Muscle layer of duodenum (tissue), 2 donors: ENCODE results near the gene RNU1-4.
"Not testable (repeated sequence)": the region's sequence is repeated elsewhere in the genome, so short reads cannot be mapped to it uniquely, and the experiment has no call there.

Experiments used
- H3K27ac ChIP-seq: one replicate; pipeline ENCODE4 v1.7.0; 2013; ENCODE audit warnings: mild to moderate bottlenecking, low read length
- H3K27me3 ChIP-seq: one replicate; pipeline ENCODE4 v1.7.0; 2013; ENCODE audit warnings: low read depth, mild to moderate bottlenecking, control low read depth, low read length
- H3K36me3 ChIP-seq, 2 donors: one replicate each; pipeline ENCODE4 v1.7.0; 2013; ENCODE audit warnings: low read length in 2 of 2, control low read depth in 1 of 2, mild to moderate bottlenecking in 1 of 2; ENCODE audit not compliant: insufficient read depth in 2 of 2, control insufficient read depth in 1 of 2
- H3K4me1 ChIP-seq, 2 donors: one replicate each; pipeline ENCODE4 v1.7.0; 2013; ENCODE audit warnings: low read length in 2 of 2, mild to moderate bottlenecking in 2 of 2, control low read depth in 1 of 2, moderate library complexity in 1 of 2; ENCODE audit not compliant: insufficient read depth in 2 of 2, control insufficient read depth in 1 of 2
- H3K4me3 ChIP-seq, 2 donors: one replicate each; pipeline ENCODE4 v1.7.0; 2013; ENCODE audit warnings: low read length in 2 of 2, low read depth in 1 of 2, mild to moderate bottlenecking in 1 of 2
- H3K9me3 ChIP-seq, 2 donors: one replicate each; pipeline ENCODE4 v1.7.0; 2013; ENCODE audit warnings: low read length in 2 of 2, control low read depth in 1 of 2, mild to moderate bottlenecking in 1 of 2; ENCODE audit not compliant: control insufficient read depth in 1 of 2
- donor health status: healthy.

RNU1-4 gene

DNA sequence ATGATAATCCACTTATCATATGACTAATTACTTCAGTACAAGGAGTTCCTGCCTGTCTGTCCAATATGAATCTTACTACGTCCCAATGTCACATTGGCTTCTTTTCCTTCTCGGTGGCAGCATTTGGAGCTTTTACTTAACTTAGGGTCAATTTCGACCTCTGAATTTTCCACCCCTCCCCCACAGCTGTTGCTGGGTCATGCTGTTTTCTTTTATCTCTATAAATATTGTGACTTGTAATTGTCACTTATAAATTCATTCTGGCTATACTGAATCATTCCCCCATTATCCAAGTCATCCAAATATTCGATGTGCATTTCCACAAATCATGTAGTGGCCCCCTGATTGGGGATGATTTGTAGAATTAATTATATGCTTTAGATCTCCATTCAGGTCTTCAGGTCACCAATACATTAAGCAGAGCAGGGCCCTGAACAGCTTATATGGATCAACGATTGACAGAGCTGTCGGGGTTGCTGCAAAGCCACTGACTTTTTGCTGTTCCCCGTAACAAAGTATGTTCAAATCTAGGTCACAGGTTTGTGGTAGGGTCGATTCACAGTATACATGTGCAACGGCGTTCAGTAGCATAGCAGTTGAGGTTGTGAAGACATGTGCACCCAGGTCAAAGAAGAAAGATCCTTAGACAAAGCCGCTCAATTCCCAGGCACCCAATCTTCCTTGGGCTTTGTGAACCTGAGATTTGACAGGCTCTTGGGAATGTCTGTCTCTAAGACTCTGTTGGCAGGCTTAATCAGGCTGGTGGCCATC, 18.3 kb upstream of the RNU1-4 start:
- no peak overlapping the region for H3K4me3 ChIP-seq
- no peak overlapping the region for H3K27ac ChIP-seq
- H3K4me1 ChIP-seq = peaks cover 0 to 13% of the 10 kb centered on the region in 2 donors
- no peaks in the 10 kb centered on the region for H3K36me3 ChIP-seq
- no peaks in the 10 kb centered on the region for H3K9me3 ChIP-seq
- H3K27me3 ChIP-seq = no peaks in the 10 kb centered on the region

DNA sequence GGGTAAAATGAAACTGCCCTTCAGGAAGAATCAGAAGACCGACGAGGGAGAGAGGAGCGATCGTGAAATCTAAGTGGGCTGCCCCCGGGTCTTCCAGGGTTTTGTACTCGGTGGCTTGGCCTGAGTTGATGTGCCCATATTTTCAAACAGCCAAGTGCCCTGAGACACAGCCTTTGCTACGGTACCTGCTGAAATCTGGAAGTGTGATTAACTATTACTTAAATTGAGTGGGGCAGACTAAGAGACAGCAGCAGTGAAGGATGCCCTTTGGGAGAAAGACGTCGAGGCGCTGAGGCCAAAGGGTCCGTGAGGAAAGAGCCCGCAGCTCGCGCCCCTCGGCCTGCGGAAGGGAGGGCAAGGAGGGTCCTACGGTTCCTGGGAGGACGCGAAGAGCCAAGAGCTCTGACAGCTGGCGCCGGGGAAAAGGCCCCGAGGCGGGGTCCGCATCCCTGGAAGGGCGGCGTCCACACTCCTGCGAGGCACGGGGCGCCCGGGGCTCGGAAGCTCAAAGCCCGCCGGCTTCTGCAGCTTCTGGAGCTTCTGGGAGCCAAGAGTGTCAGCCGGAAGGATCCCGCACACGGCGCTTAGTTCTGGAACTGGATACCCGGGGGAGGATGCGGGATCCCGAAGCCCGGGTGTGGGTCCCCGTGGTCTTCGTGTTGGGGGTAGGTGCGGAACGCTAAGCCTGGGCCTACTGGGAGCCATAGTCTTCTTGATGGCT, 15.4 kb upstream of the RNU1-4 start:
- Histone ChIP-seq H3K4me1 (peaks cover 0 to 13% of the 10 kb centered on the region in 2 donors), H3K9me3 (no peaks in the 10 kb centered on the region), H3K27me3 (no peaks in the 10 kb centered on the region), H3K4me3 (no peak overlapping the region), H3K36me3 (no peaks in the 10 kb centered on the region), H3K27ac (no peak overlapping the region)

DNA sequence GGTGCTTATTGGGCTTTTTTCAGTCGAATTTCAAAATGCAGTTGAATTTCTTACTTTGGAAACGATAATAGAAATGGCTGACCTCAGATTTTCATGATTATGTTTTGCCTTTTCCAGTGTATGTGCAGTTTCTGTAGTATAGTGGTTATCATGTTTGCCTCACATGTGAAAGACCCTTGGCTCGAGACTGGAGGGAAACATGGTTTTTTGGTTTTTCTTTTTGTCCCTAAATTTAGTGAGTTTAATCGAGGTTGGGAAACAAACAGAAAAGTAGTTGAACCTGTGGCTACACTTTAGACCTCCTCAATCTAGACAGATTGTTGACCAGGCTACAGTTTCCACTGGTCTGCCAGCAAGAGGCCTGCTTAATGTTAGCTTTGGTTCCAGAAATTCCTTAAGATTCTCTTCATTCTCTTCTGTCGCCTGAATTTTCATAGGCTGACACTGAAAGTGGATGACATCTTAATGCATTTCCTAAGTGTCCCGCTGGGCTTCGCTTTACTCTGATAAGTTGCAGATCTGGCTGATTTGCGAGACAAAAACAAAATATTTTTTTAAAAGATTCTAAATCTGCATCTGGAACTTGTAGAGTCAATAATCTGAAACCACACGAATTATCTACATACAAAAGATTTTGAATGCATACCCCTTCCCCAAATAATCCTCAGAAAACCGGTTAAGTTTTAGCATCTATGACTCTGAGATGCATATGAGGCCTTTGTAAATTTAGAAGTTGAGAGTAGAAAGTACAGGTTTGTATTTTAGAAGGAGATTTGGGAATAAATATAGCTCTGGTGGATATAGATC, 14.7 kb upstream of the RNU1-4 start:
- H3K27ac ChIP-seq, H3K27me3 ChIP-seq, H3K36me3 ChIP-seq, H3K4me3 ChIP-seq, H3K9me3 ChIP-seq: not testable (repeated sequence)
- H3K4me1 ChIP-seq = peaks cover 0 to 13% of the 10 kb centered on the region in 2 donors

DNA sequence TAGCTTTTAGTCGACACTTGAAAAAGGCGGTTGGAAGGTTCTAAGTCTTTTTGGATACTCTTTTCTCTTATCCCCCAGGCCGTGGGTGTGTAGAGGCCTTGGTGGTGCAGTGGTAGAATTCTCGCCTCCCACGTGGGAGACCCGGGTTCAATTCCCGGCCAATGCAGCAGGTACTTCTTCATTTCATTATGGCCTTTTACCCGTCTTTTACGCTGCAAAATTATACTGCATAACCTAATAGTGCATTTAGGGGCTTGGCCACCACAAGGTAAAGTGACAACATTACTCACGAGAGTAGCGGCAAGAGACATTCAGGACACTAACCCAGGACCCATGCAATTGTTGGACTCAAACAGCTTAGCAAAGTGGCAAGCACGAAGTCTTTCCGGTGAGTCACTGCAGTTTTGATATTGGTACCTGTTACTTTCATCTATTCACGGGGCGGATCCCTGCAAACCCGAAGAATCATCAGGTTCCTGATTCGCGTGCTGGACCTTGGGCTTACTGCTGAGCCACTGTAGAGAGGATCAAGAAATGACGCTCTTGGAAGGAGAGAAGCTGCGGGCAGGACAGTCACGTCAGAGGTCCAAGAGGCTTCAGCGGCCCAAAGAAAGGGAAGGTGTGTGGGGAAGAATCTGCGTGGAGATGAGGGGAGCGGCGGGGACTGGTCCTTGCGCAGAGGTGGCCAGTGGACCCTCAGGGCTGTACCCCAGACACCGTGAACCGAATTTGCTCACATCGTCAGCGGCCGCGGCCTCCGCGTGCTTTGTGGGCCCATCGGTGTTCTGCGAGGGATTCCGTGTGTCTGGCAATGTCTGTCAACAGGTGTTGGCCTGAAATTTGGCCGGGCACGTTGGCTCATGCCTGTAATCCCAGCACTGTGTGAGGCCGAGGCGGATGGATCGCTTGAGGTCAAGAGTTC, 12.9 kb upstream of the RNU1-4 start:
- H3K9me3 ChIP-seq = no peaks in the 10 kb centered on the region
- no peaks in the 10 kb centered on the region for H3K27me3 ChIP-seq
- no peaks in the 10 kb centered on the region for H3K36me3 ChIP-seq
- peaks cover 0 to 13% of the 10 kb centered on the region in 2 donors for H3K4me1 ChIP-seq
- no peak overlapping the region for H3K27ac ChIP-seq
- no peak overlapping the region for H3K4me3 ChIP-seq

DNA sequence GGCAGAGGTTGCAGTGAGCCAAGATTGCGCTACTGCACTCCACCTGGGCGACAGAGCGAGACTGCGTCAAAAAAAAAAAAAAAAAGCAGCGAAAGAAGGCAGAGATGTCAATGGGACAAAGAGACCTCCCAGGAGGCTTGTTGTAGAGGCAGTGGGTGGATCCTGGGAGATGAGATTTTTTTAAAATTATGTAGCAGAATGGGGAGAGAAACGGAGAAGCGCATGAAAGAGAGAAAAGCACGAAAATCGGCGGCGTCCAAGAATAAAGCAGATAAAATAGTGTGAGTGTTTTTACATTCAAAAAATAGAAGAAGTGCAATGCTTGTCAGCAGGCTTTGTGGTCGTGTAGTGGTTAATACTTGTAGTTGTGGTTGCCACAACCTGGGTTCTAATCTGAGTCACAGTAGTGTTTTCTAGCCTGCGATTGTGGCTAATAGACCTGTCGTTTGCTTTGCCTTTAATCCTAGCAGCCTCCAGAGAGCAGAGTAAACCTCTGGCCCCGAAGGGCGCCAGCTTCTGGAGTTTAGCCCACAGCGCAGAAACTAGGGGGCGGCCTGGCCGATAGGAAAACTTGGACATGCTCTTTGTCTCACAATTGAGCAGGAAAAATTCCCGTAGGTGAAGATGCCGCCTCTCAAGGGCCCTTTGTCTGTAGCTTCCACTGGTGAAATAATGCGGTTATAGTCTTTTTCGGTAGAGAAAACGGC, 11.9 kb upstream of the RNU1-4 start:
- H3K36me3 ChIP-seq, H3K4me3 ChIP-seq, H3K27me3 ChIP-seq, H3K9me3 ChIP-seq, H3K27ac ChIP-seq: not testable (repeated sequence)
- H3K4me1 ChIP-seq = peaks cover 0 to 13% of the 10 kb centered on the region in 2 donors

DNA sequence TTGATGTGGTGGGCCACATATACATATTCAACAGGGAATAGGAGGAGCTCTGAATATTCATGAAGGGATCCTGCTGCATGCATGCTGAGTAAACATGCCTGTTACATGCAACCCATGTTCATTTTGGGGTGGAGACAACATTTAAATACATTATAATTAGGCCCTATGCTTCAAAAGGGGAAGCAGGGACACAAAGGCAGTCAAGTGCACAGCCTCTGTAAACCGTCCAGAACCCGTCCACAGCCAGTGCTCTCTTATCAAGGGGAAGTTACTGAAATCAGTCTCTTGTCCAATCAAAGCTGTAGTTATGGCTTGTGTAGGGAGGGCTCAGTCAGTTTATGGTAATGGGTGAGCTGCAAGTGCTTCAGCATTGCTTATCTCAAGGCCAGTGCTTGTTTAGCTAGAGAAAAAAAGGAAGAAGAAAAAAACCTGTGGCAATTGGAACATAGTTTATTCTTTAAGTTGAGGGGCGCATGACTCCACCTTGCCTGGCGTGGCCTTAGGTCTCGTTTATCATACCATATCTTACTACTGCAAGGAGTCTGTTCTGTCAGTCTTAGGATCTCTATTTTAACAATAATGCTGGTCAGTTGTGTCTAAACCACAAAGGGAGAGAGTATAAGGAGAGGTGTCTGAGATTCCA, 7.9 kb upstream of the RNU1-4 start:
- not testable (repeated sequence) for H3K27me3 ChIP-seq, H3K4me1 ChIP-seq, H3K27ac ChIP-seq, H3K4me3 ChIP-seq, H3K36me3 ChIP-seq, H3K9me3 ChIP-seq

DNA sequence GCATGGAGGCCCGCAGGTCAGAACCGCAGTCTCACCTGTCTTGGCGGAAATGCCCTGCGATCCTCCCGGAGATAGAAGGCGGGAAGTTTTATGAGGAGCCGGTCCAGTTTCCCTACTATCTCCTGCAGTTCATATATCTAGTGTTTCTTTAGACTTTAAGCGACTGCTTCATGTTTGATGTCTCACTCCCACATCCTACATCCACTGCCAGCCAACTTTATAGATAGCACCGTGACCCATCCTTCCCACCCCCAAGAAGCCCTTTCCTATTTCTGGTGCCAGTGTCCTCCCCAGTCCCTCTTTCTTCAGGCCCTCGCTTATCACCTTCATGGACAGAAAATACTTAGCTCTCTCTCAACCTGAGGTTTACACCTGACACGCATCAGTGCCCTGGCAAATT, 914 bp downstream of the RNU1-4 start:
- H3K4me1 ChIP-seq, H3K36me3 ChIP-seq, H3K4me3 ChIP-seq, H3K9me3 ChIP-seq, H3K27me3 ChIP-seq, H3K27ac ChIP-seq: not testable (repeated sequence)

DNA sequence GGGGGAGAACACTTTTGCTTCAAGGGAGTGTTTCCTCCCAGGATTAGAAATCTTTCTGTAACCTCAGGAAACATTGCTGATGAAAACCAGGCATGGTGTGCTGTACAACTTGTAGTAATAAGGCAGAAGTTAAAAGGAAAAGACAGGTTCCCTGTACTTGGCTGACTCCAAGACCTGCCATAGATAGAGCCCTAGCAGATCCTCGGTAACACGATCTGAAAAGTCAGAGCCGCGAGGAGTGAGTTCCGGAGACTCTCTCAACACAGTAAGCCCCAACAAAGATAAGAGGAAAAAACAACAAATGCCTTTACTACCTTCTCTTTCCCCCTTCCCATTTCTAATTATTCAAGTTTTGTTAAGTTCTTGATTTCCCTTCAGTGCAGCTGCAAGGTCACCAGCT, 7.3 kb downstream of the RNU1-4 start:
- H3K27ac ChIP-seq, H3K4me1 ChIP-seq, H3K27me3 ChIP-seq, H3K36me3 ChIP-seq, H3K9me3 ChIP-seq, H3K4me3 ChIP-seq: not testable (repeated sequence)

DNA sequence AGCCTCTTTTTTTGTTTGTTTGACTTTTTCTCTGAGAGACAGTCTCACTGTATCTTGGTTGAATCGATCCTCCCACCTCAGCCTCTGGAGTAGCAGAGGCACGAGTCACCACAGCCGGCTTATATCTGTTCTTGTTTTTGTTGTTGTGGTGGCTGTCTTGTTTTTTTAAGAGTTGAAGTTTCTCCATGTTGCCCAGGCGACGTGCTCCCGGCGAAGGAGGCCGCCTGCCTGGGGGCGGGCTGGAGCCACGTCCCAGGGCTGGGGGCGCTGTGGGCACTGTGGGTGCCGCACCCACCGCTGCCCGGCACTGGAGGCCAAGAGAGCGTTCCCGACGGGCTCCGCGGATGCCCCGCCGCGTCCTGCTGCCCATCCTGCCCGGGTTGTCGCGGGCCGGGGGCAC, 8.4 kb downstream of the RNU1-4 start:
- not testable (repeated sequence) for H3K27ac ChIP-seq, H3K4me1 ChIP-seq, H3K4me3 ChIP-seq, H3K36me3 ChIP-seq, H3K9me3 ChIP-seq, H3K27me3 ChIP-seq
